Activated naive CD4-positive, alpha-beta T cell treated with Interleukin-2 at 50 U/mL for 16 hours (primary cell): ENCODE measurements around the gene NSD1.
"Not testable (repeated sequence)": the region's sequence is repeated elsewhere in the genome, so short reads cannot be mapped to it uniquely, and the experiment has no call there.

ENCODE experiments used
- DNase-seq: peaks from one replicate; pipeline ENCODE4 v3.0.0-alpha.2; 2020

The NSD1 gene

DNA sequence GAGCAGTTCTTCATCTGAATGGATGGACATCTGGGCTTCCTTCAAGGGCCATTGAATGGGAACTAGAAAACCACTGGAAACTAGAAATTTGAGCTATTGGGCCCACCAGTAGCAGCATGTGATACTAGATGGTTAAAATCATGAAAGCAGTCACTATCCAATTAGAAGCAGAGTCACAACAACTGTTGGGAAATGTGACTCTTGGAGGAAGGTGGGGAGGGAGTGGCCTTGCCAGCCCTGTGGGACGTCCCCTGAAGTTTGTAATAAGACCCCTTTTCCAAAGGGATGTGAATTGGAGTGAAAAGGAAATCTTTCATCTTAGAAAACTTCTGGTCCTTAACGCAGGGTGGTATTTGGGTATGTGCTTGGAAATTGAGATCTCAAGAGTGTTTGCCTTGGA, 164.3 kb downstream of the NSD1 start:
- DNase-seq, result no peak

DNA sequence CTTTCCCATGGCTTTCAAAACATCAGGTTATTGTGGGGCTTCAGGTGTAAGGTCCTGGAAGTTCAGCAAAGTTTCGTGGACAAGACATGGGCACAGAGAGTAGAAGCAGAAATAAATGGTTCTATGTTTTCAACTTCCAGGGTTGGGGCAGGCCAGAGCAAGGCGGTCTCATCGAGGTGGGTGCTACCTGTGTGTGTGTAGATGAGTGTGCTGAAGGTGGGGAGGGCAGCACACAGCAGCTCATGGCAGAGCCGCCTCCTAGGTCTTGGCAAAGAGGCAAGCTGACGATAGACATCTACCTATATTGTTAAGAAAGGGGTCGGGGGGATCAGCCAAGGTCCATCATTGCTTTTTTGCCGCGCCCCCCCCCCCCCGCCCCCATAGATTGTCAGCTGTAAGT, 166.1 kb downstream of the NSD1 start:
- no peak for DNase-seq

DNA sequence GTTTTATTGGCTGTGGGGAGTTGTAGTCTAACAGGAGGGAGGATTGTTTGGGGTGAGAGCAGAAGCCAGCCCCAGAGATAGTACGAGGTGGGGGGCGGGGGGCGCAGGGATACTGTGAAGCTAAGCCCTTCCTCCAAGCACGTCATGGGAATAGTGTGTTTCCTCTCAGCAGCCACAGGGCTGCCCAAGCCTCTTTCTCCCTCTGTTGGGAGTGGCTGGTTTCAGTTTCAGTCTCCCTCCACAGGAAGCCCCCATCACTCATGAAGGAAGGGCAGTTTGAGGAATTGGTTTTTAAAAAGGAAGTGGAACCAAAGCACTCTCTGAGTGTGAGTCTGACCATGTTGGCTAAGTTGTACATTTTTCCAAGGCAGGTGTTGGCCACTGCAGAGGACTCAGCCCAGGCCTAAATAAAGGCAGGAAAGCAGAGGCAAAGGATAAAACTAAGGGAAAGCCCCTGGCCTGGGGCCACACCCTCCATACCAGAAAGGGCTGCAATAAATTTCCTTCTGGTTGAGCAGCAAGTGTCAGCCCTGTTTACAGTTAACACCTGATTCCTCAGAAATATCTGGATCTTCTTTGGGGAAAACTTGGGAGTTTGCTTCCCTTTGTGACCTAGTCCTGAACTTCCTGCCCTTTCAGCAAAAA, 166.8 kb downstream of the NSD1 start:
- peak; percentile 46 for DNase-seq

DNA sequence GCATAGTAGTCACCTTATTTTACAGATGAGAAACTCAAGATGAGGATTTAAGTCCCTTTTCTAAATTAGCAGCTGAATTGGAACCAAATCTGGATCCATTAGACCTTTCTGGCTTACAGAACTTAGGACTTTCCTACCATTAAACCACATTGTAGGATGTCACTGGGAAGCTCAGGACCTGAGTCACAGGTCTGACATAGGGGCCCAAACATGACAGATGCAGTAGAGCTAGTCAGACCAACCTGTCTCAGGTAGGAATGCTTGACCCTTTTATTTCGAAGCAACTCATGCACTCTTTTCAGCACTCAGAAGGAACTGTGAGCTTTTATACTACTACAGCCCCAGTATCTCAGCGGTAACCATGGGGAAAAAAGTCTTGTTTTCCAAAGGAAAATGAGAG, 167.4 kb downstream of the NSD1 start:
- no peak for DNase-seq

DNA sequence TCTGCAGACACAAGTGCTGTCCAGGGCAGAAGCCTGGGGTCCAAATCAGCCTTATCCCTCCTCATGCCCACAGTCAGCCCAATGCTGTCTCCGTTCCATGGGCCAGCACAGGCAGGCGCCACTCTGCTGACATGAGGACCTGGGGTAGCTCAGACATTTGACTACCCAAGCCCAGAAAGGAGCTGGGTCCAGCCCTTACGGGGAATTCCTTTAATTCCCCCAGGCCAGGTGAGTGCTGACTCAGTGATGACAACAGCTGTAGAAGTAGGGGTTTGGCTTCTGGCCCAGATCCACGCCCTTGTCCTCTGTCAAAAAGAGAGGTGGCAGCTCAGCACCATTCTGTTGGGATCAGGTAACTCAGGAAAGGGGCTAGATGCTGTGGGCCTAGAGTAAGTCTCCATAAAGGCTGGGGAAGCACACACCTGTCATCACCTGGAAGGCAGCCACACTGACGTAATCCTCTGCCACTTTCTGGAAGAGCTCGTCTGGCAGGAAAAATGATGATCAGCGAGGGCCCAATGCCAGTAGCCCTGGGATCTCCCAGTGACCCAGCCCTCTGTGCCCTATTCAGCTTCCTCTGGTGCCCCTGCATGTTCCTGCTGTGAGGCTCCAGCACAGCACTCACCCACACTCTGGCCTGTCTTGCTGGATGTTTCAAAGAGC, 168.1 kb downstream of the NSD1 start:
- peak; percentile 23 for DNase-seq

DNA sequence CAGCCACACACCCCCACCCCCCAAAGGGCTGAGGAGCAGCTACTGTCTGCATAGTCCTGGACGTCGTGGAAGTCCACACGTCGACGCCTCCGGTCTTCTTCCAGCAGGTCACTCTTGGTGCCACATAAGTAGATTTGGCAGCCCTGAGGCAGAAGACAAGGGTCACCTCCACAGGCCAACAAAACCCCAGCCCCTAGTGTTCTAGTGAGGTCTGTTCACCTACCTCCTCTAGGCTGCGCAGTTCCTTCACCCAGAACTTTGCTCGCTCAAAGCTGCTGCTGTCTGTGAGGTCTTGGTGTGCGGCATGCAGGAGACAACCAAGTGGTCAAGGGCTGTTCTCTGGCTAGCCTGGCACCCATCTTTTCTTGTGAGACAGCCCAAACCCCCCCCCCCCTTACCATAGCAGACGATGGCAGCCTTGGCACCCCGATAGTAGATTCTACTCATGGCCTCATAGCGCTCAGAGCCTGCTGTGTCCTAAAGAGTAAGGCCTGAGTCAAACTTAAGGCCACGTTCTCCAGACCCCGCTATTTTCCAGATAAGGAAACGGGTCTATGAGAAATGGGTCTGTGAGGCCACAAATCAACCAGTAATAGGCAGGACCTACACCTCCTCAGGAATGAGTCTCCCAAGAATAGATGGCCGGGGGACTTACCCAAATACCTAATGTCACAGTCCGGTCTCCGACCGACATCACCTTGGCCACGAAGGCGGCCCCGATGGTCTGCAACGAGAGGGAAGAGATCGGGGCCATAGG, 169.0 kb downstream of the NSD1 start:
- DNase-seq, result no peak

DNA sequence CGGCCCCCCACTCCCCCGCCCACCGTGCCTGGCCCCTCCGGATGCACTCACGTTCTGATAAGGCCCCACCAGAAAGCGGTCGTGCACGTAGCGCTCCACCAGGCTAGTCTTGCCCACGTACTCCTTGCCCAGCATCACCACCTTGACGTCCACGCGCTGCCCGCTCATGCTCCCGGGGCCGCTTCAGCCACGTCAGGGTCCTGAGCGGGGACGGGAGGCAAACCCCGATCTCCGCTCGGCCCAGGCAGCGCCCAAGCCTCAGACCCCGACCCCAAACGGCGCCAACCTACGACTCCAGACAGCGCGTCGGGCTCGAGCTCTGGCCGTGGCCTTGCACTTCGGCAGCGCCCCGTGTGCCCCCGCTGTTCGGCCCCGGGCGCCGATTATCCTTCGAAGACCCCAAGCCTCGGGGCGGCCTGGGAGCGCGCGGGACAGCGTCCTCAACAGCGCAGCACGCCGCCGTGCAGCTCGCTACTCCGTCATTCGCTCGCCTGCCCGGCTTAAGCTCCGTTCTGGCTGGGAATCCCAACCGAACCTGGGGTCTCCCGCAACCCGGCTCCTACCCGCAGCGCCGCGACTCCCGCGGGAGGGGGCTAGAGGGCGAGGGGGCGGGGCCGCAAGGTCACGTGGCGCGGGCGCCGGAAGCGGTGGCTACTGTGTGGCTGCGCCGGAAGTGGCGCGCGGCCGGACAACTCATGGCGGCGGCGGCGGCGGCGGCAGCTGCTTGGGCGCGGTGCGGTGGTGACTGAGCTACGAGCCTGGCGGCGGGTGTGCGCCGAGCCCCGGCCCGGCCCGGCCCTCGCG, 169.8 kb downstream of the NSD1 start, which contains the start of the genes PRELID1 and RAB24:
Gene PRELID1, plus strand, starts transcription at position 679 of the 804 bp plus-strand sequence. CDS start 187 bp downstream, outside the sequence.
Gene RAB24, minus strand, starts transcription at position 599 of the 804 bp plus-strand sequence. Its CDS starts 431 bp downstream, at position 168.
- DNase-seq, result peak; percentile 92

DNA sequence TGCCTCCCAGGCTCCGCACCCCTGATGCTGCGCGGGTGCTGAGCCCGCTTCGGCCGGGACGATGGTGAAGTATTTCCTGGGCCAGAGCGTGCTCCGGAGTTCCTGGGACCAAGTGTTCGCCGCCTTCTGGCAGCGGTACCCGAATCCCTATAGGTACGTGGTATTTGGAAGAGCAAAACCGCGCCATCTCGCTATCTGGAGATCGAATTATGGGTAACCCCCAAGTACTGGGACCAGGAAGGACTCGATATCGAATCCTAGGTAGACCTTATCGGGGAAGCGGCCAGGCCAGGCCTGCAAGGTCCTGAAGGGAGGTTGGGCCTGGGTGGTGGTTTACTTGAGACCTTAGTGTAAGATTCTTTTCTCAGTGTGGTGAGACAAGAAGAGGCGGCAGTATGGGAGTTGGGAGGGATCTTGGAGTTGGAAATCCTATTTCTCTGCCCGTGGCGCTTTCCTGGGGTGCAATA, 170.4 kb downstream of the NSD1 start:
- no peak for DNase-seq

DNA sequence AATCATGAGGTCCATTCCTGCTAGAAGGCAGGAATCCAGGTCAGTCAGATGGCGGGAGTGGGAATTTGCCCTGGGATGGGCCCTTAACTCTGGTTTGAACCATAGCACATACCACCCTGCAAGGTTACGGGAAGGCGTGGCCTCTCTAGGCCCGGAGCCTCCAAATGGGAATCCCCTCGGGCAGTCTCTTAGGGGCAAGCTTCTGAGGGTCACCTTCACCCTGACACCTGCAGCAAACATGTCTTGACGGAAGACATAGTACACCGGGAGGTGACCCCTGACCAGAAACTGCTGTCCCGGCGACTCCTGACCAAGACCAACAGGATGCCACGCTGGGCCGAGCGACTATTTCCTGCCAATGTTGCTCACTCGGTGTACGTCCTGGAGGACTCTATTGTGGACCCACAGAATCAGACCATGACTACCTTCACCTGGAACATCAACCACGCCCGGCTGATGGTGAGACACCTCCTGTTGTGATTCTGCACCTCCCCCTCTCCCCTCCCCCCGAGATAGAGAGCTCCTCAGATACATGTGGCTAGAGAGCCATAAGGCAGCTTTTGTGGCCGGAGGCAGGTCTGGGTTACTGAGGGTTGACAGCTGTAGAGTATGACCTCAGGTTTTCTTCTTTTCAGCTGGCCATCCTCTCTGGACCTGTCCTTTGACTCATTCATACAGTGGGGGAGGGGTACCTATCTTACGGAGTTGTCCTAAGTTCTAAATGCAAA, 171.0 kb downstream of the NSD1 start:
- DNase-seq, result peak; percentile 29

DNA sequence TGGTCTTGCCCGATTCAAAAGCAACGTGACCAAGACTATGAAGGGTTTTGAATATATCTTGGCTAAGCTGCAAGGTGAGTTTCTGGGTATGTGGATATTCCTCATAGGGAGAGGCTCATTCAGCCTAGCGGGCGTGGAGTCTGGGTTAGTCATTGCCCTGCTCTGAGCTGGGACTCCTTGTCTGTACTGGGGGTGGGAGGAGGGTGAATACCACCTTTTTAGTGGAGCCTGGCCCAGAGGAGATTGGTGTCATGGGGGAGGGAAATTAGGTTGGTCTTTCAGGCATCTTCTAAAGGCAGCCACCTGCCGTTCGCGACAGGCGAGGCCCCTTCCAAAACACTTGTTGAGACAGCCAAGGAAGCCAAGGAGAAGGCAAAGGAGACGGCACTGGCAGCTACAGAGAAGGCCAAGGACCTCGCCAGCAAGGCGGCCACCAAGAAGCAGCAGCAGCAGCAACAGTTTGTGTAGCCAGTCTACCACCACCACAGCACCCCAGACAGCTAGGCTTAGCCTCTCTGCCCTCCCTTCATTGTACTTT, 172.6 kb downstream of the NSD1 start:
- not testable (repeated sequence) for DNase-seq

DNA sequence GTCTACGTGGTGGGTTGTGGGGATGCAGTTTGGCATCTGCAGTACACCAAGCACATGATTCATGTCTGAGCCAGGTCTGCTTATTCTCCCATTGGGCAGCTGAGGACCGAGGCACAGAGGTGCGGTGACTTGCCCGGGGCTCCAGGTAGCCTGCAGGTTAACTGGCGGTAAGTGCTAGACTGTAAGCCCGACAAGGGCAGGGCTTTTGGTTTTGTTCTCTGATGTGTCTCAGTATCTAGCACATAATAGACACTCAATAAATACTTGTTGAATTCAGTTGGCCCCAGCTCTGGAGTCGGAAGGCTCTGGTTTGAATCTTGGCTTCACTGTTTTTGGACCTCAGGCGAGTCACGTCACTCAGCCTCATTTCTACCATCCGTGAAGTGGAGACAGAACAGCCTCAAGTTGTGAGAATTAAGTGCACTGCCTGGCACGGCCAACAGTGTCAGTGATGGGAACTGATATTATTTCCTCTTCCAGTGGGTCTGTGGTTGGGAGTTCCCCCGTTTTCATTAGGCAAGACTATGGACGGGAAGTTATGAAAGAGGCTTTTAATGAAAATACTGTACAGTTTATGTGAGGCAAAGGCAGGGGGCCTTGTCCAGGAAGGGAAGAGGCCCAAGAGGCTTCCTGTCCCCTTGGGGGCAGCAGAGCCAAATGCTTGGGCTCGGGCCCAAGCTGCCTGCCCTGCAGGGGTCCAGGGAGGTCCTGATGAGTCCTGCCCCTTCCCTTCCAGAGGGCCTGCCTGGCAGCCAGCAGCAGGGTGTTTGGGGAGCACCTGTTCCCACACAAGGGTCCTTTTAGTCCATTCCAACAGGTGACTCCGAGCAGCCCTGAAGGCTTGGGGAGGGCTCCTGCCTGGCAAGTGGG, 173.3 kb downstream of the NSD1 start:
- no peak for DNase-seq

DNA sequence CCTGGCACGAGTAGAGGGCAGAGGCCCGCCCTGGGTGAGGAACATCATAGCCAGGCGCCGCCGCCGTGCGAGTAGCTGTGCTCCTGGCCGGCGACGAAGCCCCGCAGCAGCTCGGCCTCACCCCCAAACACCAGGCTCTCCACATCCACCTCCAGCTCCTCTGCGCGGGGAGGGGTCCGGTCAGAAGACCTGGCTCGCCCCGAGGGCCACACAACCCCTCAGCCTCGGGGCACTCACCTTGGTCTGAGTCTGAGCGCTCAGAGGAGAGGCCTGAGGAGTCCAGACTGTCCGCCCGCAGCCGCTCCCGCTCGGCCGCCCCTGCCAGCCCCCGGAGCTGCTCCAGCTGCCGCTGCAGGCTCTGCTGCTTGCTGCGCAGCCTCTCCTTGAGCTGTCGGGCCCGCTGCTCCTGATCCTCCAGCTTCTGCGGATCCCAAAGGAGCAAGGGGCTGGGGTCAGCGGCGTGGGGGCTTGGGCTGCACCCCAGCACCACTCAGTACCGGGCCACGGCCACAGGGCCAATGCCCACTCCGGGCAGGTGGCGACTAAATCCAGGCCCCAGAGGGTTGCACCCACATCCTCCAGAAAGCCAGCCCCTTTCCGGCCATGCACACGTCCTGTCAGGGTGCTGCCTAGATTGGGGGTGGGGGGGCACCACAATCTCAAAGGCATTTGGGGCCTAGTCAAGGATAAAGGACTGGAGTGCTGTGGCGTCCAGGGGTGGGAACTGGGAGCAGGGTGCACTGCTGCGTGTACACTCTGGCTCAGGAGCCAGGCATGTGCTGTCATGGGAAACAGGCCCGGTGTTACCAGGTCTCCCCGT, 174.2 kb downstream of the NSD1 start:
- no peak for DNase-seq

DNA sequence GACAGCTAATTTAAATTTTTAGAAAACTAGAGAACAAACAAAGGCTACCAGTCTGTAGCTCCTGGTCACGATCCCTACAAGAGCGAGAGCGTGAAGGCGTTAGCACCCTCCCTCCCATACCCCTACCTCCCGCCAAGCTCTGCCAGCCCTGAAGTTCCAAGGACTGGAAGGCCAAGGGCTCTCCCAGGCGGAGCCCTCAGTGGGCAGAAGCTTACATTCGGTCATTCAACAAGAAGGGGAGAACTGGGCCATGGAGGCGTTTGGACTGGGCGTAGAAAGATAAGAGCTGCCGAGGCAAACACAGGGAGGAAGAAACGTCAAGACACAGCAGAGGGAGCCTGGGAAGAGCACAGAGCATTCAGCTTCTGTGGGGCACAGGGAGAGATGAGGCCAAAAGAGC, 175.2 kb downstream of the NSD1 start:
- no peak for DNase-seq

DNA sequence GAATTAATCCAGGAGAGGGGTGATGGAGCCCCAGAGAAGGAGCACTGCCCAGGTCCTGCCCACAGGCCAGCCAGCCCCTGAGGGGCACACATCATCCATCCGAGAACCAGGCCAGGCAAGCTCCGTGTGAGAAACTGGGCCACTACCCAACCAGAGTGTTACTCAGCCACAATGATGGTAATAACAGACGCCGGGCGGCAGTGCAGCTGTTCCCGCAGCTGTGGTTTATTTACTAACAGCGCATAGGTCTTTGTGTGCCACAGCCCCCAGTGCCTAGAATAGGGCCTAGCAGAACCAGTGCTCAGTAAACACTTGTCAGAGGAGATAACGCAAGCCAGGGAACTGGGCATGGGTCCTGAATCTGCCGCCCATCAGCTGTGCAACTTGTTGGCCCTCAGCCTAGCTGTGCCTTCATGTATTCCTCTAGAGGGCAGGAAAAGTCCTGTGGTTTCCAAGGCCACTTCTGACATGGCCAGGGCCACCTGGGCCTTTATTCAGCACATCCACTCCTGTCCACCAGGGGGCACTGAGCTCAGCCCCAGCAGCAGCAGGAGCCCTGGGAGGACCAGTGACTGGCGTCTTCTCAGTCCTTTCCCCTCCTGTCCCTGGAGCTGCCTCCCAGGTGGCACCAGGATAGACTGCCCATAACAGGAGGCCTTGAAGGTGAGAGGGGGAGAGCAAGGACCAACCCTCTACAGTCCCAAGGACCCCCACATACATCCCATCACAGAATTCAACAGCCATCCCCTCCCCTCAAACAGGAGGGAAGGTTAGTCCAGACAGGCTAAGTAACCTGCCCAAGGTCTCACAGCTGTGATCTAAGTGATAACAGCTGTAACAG, 176.0 kb downstream of the NSD1 start:
- peak; percentile 78 for DNase-seq

DNA sequence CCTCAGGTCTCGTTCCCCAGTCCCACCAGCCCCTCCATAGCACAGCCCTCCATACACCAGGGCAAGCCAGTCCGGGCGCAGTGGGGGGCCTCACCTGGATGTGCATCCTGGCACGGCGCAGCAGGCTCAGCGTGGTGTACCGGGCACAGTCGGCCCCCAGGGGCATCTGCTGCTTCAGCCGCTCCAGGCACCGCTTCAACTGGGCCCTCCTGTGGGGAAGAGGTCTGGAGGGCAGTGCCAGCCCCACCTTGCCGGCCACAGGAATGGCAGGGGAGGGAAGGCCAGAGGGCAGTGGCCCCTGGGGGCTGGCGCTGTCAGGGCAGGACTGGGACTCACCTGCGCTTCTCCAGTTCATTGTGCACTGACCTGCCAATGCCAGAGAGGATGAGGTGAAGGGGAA, 176.8 kb downstream of the NSD1 start:
- DNase-seq, result no peak

DNA sequence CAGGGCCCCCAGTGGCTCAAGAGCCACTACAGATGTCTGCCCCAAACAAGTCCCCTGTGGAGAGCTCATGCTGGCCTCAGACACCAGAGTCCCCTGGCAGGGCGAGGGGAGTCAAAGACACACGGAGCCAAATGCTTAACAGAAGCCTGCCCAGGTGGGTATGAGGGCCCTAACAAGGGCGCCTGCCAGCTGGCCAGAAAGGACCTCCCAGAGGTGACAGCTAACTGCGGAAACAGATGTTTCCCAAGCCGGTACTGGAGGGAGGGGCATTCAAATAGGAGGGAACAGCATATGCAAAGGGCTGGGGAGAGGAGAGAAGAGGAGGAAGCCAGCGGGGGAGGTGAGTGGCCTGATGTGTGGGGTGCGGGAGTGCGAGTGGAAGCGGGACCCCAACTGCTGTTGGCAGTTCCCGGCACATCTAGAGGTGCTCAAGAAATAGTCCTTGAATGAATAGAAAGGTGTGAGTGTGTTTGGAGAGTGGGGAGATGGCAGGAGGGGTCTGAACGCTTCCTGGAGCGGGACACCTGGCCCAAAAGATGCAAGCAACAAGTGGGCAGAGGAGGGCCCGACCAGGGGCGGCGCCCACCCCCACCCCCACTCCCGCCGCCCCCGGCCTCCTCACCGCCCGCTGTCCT, 177.3 kb downstream of the NSD1 start:
- DNase-seq, result peak; percentile 13

DNA sequence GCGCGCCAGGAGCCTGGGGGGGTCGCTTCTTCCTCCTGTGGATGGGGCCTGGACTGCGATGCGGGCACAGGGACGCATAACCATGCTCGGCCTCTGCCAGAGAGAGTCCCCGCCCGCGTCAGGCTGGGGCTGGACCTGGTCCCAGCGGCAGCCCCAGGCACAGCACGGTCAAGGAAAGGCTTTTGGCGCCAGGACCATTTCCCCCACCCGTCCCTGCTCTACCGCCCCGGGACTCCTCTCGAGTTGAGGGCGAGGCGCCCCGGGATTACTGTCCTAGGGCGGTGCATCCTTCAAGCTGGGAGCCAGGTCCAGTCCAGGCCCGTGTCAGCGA, 177.8 kb downstream of the NSD1 start:
- no peak for DNase-seq
